ENCODE measurements around the gene SGO1. TPM values are rescaled to one million over a fixed set of nuclear protein-coding genes. Genes with fewer than 3 reads are reported as not detected.

Gene SGO1
- total RNA-seq, 1 experiment from 2014 or later = 34.3 TPM

- POLR2A ChIA-PET = no interaction called here
- H3K4me1 Mint-ChIP-seq = peaks cover 16% of the 10 kb centered on the region
- H3K27ac Mint-ChIP-seq = no peak overlapping the region
- no peak for ATAC-seq
- H3K27me3 Mint-ChIP-seq (ENCODE audit: low read depth) = no peaks in the 10 kb centered on the region
- no peak for TF ChIP-seq PRDM15 (CRISPR knock-in tag; IDR thresholded peaks at IDR 0.05)
- CTCF ChIA-PET = interaction anchor here (1.3 kb wide), 1 partner anchor 890 kb away, joined by 4 read pairs; no protein-coding TSS in a partner anchor
- no peak overlapping the region for H3K4me3 Mint-ChIP-seq
- H3K9me3 Mint-ChIP-seq = peaks cover 8% of the 10 kb centered on the region
- no peak for DNase-seq (ENCODE audit: low spot score)
- H3K36me3 Mint-ChIP-seq = no peaks in the 10 kb centered on the region
Measured at GRCh38 chr3:20140881-20141280, 45.1 kb downstream of the SGO1 start.

DNA sequence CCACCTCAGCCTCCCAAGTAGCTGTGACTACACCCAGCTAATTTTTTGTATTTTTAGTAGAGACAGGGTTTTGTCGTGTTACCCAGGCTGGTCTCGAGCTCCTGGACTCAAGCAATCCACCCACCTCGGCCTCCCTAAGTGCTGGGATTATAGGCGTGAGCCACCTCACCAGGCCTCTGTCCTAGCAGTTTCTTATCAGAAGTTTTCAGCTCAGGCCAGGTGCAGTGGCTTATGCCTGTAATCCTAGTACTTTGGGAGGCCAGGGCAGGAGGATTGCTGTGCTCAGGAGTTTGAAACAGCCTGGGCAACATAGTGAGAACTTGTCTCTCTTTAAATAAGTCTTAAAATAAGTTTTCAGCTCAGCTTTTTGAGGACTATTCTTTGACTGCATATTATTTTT, 48.4 kb downstream of the SGO1 start:
- Mint-ChIP-seq H3K4me1 (peaks cover 16% of the 10 kb centered on the region), H3K9me3 (no peaks in the 10 kb centered on the region), H3K27me3 (ENCODE audit: low read depth) (no peaks in the 10 kb centered on the region), H3K36me3 (no peaks in the 10 kb centered on the region), H3K4me3 (no peak overlapping the region), H3K27ac (no peak overlapping the region)
- ChIA-PET CTCF (interaction anchor here (0.6 kb wide), 1 partner anchor 104 kb away, joined by 3 read pairs; no protein-coding TSS in a partner anchor), POLR2A (no interaction called here)
- TF ChIP-seq ZNF423 (CRISPR knock-in tag; IDR thresholded peaks at IDR 0.05) = no peak
- no peak for TF ChIP-seq ZNF396 (CRISPR knock-in tag; IDR thresholded peaks at IDR 0.05; ENCODE audit: borderline replicate concordance)
- no peak for TF ChIP-seq E2F4 (CRISPR knock-in tag; IDR thresholded peaks at IDR 0.05; ENCODE audit: borderline replicate concordance, low read depth)
- TF ChIP-seq ZNF263 (CRISPR knock-in tag; IDR thresholded peaks at IDR 0.05; ENCODE audit: low read depth) = no peak
- TF ChIP-seq, protein P1, sequence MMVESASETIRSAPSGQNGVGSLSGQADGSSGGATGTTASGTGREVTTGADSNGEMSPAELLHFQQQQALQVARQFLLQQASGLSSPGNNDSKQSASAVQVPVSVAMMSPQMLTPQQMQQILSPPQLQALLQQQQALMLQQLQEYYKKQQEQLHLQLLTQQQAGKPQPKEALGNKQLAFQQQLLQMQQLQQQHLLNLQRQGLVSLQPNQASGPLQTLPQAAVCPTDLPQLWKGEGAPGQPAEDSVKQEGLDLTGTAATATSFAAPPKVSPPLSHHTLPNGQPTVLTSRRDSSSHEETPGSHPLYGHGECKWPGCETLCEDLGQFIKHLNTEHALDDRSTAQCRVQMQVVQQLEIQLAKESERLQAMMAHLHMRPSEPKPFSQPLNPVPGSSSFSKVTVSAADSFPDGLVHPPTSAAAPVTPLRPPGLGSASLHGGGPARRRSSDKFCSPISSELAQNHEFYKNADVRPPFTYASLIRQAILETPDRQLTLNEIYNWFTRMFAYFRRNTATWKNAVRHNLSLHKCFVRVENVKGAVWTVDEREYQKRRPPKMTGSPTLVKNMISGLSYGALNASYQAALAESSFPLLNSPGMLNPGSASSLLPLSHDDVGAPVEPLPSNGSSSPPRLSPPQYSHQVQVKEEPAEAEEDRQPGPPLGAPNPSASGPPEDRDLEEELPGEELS (CRISPR knock-in tag; IDR thresholded peaks at IDR 0.05) = no peak
- TF ChIP-seq ERG (CRISPR knock-in tag; IDR thresholded peaks at IDR 0.05) = no peak
- no peak for TF ChIP-seq FOXK1 (CRISPR knock-in tag; IDR thresholded peaks at IDR 0.05)
- TF ChIP-seq MAX (CRISPR knock-in tag; IDR thresholded peaks at IDR 0.05) = no peak
- TF ChIP-seq, protein P2, sequence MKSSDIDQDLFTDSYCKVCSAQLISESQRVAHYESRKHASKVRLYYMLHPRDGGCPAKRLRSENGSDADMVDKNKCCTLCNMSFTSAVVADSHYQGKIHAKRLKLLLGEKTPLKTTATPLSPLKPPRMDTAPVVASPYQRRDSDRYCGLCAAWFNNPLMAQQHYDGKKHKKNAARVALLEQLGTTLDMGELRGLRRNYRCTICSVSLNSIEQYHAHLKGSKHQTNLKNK (CRISPR knock-in tag; IDR thresholded peaks at IDR 0.05) = no peak
- DNase-seq (ENCODE audit: low spot score) = no peak
- no peak for ATAC-seq

DNA sequence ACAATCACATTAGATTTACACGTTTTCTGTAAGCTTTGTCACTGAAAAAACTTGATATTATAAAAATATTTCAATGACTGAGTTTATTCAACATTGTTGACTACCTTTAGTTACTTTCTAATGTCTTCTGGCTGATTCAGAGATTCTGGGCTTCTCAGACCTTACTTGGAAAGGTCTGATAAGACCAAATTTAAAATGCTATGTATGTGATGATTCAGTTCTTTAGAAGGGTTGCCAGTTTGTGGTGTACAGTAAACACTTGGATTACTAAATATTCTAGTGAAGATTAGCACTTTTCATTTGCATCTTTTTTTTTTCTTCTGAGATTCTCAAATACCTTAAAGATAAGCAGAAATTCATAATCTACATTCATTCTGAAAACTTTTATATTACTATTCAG, 49.8 kb downstream of the SGO1 start:
- no peak overlapping the region for H3K27ac Mint-ChIP-seq
- H3K4me1 Mint-ChIP-seq = peaks cover 6% of the 10 kb centered on the region
- ATAC-seq (no peak), DNase-seq (ENCODE audit: low spot score) (no peak)
- POLR2A ChIA-PET = interaction anchor here (0.7 kb wide), 1 partner anchor 257 kb away, joined by 3 read pairs; no protein-coding TSS in a partner anchor
- no peak for TF ChIP-seq NFATC4 (CRISPR knock-in tag; IDR thresholded peaks at IDR 0.05)
- TF ChIP-seq ERG (CRISPR knock-in tag; IDR thresholded peaks at IDR 0.05) = no peak
- no peak for TF ChIP-seq SP1 (CRISPR knock-in tag; conservative IDR thresholded peaks at IDR 0.05)
- TF ChIP-seq OVOL2 (CRISPR knock-in tag; IDR thresholded peaks at IDR 0.05; ENCODE audit: borderline replicate concordance) = no peak
- no peak for TF ChIP-seq NR2C2 (CRISPR knock-in tag; IDR thresholded peaks at IDR 0.05)
- no peak for TF ChIP-seq CREB1 (CRISPR knock-in tag; IDR thresholded peaks at IDR 0.05)
- no peak for TF ChIP-seq CBFB (CRISPR knock-in tag; IDR thresholded peaks at IDR 0.05; ENCODE audit: low read depth)
- TF ChIP-seq ZNF121 (CRISPR knock-in tag; IDR thresholded peaks at IDR 0.05) = no peak
- no peak for TF ChIP-seq ETV6 (CRISPR knock-in tag; IDR thresholded peaks at IDR 0.05)
- no peaks in the 10 kb centered on the region for H3K27me3 Mint-ChIP-seq (ENCODE audit: low read depth)
- no peaks in the 10 kb centered on the region for H3K36me3 Mint-ChIP-seq
- no peak overlapping the region for H3K4me3 Mint-ChIP-seq
- H3K9me3 Mint-ChIP-seq = no peaks in the 10 kb centered on the region
- CTCF ChIA-PET = no interaction called here
